ENCODE results near the gene COX17. TPM values are rescaled to one million over a fixed set of nuclear protein-coding genes. Genes with fewer than 3 reads are reported as not detected.

The COX17 gene
- total and polyA plus RNA-seq, 9 of the 15 experiments (the other 6 are each of a cell fraction or from before 2014, with no cell fraction given), result 29.1 to 167 (median 60.6) TPM

DNA sequence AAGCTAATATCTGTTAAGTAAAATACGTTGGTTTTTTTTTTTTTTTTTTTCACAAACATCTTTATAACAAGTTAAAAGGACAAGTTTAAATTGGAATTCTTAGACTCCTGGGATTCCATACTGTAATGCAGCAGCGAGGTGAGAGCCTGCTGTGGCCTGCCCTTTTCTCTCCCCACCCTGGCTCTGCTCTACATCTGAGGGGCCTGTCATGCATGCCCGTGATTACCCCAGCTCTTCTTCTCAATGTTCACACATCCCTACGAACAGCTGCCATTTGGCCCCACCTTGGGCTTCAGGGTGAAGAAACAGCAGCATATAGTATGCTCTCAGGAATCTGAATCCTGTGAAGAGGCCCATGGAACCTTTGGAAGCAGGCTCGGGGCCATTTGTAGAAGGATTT lies 40.3 kb upstream of the COX17 start (continued):
- TF ChIP-seq ETV6 (IDR thresholded peaks at IDR 0.05; ENCODE audit: borderline replicate concordance in 1 of 2, low read depth in 2 of 2, low read length in 1 of 2) (no peak), ETV6 (CRISPR knock-in tag; IDR thresholded peaks at IDR 0.05; ENCODE audit: borderline replicate concordance) (no peak), HSF4 (CRISPR knock-in tag; IDR thresholded peaks at IDR 0.05; ENCODE audit: borderline replicate concordance) (no peak), SRSF3 (IDR thresholded peaks at IDR 0.05; ENCODE audit: insufficient read depth, low read length) (no peak), MCM7 (IDR thresholded peaks at IDR 0.05) (no peak), CREB1 (IDR thresholded peaks at IDR 0.05) (no peak), CREB1 (CRISPR knock-in tag; IDR thresholded peaks at IDR 0.05) (no peak)

DNA sequence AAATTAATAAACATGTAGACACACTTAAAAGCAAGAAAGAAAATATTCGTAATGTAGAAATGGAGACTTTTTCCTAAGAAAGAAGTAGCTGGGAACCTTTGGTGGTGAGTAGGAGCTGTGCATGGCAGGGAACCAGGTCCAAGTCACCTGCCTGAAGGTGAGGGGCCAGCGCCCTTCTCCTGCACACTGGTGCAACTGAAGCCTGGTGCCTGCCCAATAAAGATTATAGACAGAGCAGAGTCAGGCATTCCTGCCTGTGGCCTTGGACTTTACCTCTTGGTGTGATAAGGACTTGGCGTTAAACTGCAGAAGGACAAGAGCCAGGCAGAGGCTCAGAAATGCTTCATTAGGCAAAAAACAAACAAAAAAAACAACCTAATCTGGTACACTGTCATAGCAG lies 39.8 kb upstream of the COX17 start:
- Histone ChIP-seq H2AFZ (ENCODE audit: low read depth, low read length) (no peak overlapping the region), H3K4me2 (ENCODE audit: insufficient read depth, low read length) (no peak overlapping the region), H3K27ac (ENCODE audit: extremely low read depth, low read depth, low read length) (no peak overlapping the region), H3K9ac (ENCODE audit: insufficient read depth in 1 of 2, low read depth in 2 of 2, low read length in 2 of 2) (no peak overlapping the region), H3K79me2 (ENCODE audit: control insufficient read depth, insufficient read depth, low read length) (no peaks in the 10 kb centered on the region), H3K4me3 (no peak overlapping the region), H3K9me3 (replicated peaks; ENCODE audit: control insufficient read depth, insufficient read depth, low read depth, low read length) (no peaks in the 10 kb centered on the region), H3K36me3 (ENCODE audit: control insufficient read depth, insufficient read depth, low read length) (no peaks in the 10 kb centered on the region), H3K9me1 (ENCODE audit: control insufficient read depth, insufficient read depth, low read length) (no peaks in the 10 kb centered on the region), H3K4me1 (replicated peaks in 1 of 2; ENCODE audit: control insufficient read depth in 2 of 2, insufficient read depth in 2 of 2, low read length in 2 of 2) (no peaks in the 10 kb centered on the region), H4K20me1 (replicated peaks; ENCODE audit: control insufficient read depth, insufficient read depth, low read length) (no peaks in the 10 kb centered on the region), H3K27me3 (ENCODE audit: control insufficient read depth in 2 of 2, insufficient read depth in 2 of 2, low read length in 2 of 2) (no peaks in the 10 kb centered on the region)
- POLR2A ChIA-PET, result no interaction called here
- CTCF ChIA-PET (ENCODE audit: low intra/inter-chr PET ratio), result no interaction called here
- no peak for ATAC-seq
- intact Hi-C loops (cut with micrococcal nuclease) (no loop called here), in situ Hi-C loops (cut with MboI) (no loop called here)
- no peak for DNase-seq (ENCODE audit: extremely low read depth in 1 of 4, low spot score in 3 of 4)
- no peak for FAIRE-seq
- BruUV-seq (replicated peaks), result no TSS peak
- 35% methylated on average over 2 of the region's 3 CpGs for WGBS (ENCODE audit: insufficient coverage, low coverage, missing lambda C conversion rate)
- TF ChIP-seq HLTF (IDR thresholded peaks at IDR 0.05), result no peak
